ENCODE measurements around the gene PNO1. TPM values are rescaled to one million over a fixed set of nuclear protein-coding genes. Genes with fewer than 3 reads are reported as not detected.

Gene PNO1
- total and polyA plus RNA-seq, 12 donors, result 6.0 to 25.5 (median 14.8) TPM

- Histone ChIP-seq H3K27me3 (no peaks in the 10 kb centered on the region), H3K9me3 (replicated peaks in 1 of 3) (no peaks in the 10 kb centered on the region), H3K4me1 (replicated peaks in 1 of 2) (no peaks in the 10 kb centered on the region), H3K36me3 (replicated peaks in 1 of 2) (peaks cover 0 to 12% of the 10 kb centered on the region in 2 donors), H3K27ac (no peak overlapping the region), H3K4me3 (no peak overlapping the region)
- intact Hi-C loops (cut with DNase I), result no loop called here
- no peak for DNase-seq
- 91 to 97% (median 93%) methylated on average over 4 of the region's 4 CpGs for WGBS, 4 donors
- no peak for TF ChIP-seq POLR2A (IDR thresholded peaks at IDR 0.05)
- no peak for TF ChIP-seq CTCF (IDR thresholded peaks at IDR 0.05)
Measured at GRCh38 chr2:68169308-68169707, 11.6 kb downstream of the PNO1 start.

- Histone ChIP-seq H3K9me3 (replicated peaks in 1 of 3) (no peaks in the 10 kb centered on the region), H3K36me3 (replicated peaks in 1 of 2) (peaks cover 0 to 9% of the 10 kb centered on the region in 2 donors), H3K27ac (no peak overlapping the region), H3K27me3 (no peaks in the 10 kb centered on the region), H3K4me1 (replicated peaks in 1 of 2) (no peaks in the 10 kb centered on the region), H3K4me3 (no peak overlapping the region)
- intact Hi-C loops (cut with DNase I), result no loop called here
- no peak for DNase-seq
- no peak for TF ChIP-seq POLR2A (IDR thresholded peaks at IDR 0.05)
- TF ChIP-seq CTCF (IDR thresholded peaks at IDR 0.05), result no peak
- WGBS, 4 donors, result 94 to 99% (median 97%) methylated on average over 7 of the region's 7 CpGs
Measured at GRCh38 chr2:68171146-68171545, 13.5 kb downstream of the PNO1 start.

GRCh38 chr2:68171684-68172083 lies 14.0 kb downstream of the PNO1 start:
- H3K9me3 ChIP-seq (replicated peaks in 1 of 3), result no peaks in the 10 kb centered on the region
- H3K27me3 ChIP-seq, result no peaks in the 10 kb centered on the region
- peaks cover 0 to 8% of the 10 kb centered on the region in 2 donors for H3K36me3 ChIP-seq (replicated peaks in 1 of 2)
- WGBS, 4 donors, result 91 to 96% (median 93%) methylated on average over 4 of the region's 4 CpGs
- H3K27ac ChIP-seq, result no peak overlapping the region
- H3K4me3 ChIP-seq, result no peak overlapping the region
- TF ChIP-seq POLR2A (IDR thresholded peaks at IDR 0.05) (no peak), CTCF (IDR thresholded peaks at IDR 0.05) (no peak)
- DNase-seq, result no peak
- H3K4me1 ChIP-seq (replicated peaks in 1 of 2), result no peaks in the 10 kb centered on the region
- intact Hi-C loops (cut with DNase I), result no loop called here

- H3K36me3 ChIP-seq (replicated peaks in 1 of 2), result peaks cover 0 to 8% of the 10 kb centered on the region in 2 donors
- intact Hi-C loops (cut with DNase I), result no loop called here
Measured at GRCh38 chr2:68172521-68172920, 14.8 kb downstream of the PNO1 start.

More at GRCh38 chr2:68172521-68172920, 14.8 kb downstream of the PNO1 start:
- H3K27ac ChIP-seq, result no peak overlapping the region
- WGBS, 4 donors, result 36 to 53% (median 50%) methylated on average over 2 of the region's 2 CpGs
- TF ChIP-seq CTCF (IDR thresholded peaks at IDR 0.05), result no peak
- no peak for TF ChIP-seq POLR2A (IDR thresholded peaks at IDR 0.05)
- no peak for DNase-seq
- no peaks in the 10 kb centered on the region for H3K9me3 ChIP-seq (replicated peaks in 1 of 3)
- no peak overlapping the region for H3K4me3 ChIP-seq
- no peaks in the 10 kb centered on the region for H3K4me1 ChIP-seq (replicated peaks in 1 of 2)
- no peaks in the 10 kb centered on the region for H3K27me3 ChIP-seq

Data from adrenal gland (tissue), 12 donors.